Activated T-cell treated with anti-CD3 and anti-CD28 coated beads, Interleukin-2, amount 50 U/mL, for 48 hours (primary cell): Measurements from ENCODE around the gene CGRRF1.

Source experiments
- DNase-seq, 2 experiments: peaks; one replicate each; pipeline ENCODE4 v3.0.0-alpha.2; 2020

Gene CGRRF1

DNA sequence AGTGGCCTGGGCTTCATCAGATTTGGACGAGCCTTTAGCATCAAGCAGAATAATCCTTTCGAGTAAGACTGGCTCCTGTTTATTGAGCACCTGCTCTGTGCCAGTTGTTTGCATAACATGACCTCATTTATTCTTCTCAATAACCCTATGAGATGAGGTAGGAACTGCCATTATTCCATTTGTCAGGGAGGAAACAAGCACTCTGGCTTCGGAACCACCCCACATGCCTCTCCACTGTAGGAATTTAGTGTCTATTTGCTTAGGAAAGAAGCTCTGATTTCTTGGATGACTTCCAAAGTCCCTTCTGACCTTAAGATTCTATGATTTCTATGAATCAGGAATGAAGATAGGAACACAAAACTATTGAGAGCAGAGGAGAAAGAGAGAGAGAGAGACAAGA is 68.3 kb downstream of the CGRRF1 start:
- DNase-seq = no peak

DNA sequence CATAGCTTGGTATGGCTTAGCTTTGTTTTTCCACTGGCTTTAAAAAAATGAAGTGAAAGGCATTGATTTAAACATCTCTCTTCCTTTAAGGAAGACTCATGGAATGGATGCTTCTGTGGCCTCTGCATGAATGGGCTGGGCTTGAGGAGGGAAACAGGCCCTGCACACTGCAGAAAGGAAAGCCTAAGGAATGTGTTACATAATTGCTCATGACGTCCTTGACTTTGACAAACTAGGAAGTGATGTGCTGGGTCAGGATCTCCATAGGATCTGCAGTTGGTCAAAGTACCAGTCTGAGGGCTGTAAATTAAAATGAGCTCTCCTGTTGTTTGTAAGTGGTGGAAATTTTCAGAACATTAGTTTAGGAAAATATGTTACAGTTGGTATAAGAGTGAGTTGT is 69.9 kb downstream of the CGRRF1 start:
- DNase-seq = no peak

GRCh38 chr14:54580933-54581332 is 71.2 kb downstream of the CGRRF1 start:
- no peak for DNase-seq

- no peak for DNase-seq
Observed at GRCh38 chr14:54582334-54582733, 72.6 kb downstream of the CGRRF1 start.

- no peak for DNase-seq
Observed at GRCh38 chr14:54584097-54584496, 74.4 kb downstream of the CGRRF1 start.

GRCh38 chr14:54585214-54585613 is 75.5 kb downstream of the CGRRF1 start:
- no peak for DNase-seq
